NK-92 (cell line): Measurements from ENCODE around the gene RBM20.
"Not testable (repeated sequence)": the region's sequence is repeated elsewhere in the genome, so short reads cannot be mapped to it uniquely, and the experiment has no call there.

Experiments used
- DNase-seq: peaks from one replicate; lab custom pipeline; 2025; ENCODE audit not compliant: unreplicated experiment; lab: John Stamatoyannopoulos, UW

The RBM20 gene

DNA sequence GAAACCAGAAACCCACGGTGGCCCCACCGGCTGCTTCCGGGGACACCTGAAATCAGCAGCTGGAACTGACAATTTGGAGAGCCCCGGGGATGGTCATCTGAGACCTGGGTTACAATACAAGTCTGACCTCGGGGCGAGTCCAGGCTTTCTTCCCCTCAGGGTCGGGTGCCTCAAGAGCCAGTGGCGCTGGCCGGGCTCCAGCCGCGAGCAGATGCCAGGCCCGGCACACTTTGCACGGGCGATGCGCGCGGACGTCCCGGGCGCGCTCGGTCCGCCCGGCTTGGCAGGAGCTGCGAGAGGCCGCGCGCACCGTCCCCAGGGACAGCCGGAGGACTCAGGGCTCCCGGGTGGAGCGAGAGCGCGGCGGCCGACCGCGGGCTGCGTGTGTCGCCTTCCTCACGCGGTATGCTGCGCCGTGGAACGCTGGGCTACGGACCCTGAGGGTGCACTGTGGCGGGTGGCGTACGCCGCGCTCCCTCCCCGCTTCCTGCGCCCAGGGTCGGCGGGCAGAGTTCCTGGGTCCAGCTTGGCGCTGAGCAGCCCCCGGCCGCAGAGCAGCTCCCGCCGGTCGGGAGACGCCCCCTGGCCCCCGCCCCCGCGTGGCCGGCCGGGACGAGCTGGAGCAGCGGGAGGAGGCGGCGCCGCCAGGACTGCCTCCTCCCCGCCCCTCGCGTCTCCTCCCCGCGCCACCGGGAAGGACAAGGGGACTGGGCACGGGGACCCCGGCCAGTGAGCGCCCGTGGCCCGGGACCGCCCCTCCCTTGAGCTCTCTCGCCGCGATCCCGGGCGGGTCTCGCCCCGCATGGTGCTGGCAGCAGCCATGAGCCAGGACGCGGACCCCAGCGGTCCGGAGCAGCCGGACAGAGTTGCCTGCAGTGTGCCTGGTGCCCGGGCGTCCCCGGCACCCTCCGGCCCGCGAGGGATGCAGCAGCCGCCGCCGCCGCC lies at the start of gene RBM20:
RBM20 (plus strand) TSS at position 684 of the 945 bp plus-strand sequence; CDS start at position 803, 119 bp downstream.
- no peak for DNase-seq

DNA sequence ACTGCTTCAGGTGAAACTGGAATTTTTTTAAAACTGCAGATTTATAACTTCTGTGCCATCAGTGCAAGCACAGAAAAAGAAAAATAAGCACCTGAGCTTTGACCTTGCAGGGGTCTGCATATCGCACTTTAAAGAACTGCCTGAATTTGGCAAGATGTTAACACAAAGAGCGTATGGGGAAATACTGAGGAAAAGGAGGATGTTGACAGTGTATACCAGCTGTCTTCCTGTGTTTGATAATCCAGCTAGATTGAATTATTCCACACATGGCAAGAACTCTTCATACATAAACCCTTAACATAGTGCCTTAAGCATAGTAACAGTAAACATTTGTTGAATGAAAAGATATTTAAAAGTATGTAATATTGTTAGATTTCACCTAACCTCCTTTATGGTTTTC lies 46.7 kb upstream of the RBM20 start:
- DNase-seq = no peak

DNA sequence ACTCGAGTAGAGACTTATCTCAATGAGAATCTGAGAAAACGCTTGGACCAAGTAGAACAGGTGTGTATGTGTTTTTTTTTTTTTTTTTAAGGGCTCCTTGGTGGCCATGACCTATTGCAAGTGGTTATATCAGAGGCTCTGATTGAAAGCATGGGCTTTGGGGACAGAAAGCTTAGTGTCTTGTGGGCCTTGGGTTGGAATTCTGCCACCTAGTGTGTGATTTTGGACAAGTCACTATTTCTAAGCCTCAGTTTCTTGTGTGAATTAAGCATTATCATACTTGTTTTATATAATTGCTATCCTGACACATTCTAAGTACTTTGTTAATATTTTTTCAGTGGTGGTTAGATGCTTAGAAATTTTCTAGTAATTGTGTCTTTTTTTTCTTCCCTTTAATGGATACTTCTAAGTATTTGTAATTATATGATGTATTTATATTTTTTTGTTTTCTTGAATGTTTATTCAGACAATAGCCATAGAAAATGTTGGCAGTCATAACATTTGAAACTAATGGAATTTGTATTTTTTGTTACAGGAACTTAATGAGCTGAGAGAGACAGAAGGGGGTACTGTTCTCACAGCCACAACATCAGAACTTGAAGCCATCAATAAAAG lies 43.5 kb upstream of the RBM20 start:
- no peak for DNase-seq

DNA sequence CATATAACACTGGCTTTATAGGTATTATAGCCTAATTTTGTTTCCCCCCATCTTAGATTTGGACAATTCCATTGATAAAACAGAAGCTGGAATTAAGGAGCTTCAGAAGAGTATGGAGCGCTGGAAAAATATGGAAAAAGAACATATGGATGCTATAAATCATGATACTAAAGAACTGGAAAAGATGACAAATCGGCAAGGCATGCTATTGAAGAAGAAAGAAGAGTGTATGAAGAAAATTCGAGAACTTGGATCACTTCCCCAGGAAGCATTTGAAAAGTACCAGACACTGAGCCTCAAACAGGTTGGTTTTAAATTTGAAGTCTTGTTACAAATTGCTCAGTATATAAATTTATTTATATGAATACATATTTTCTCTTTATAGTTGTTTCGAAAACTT lies 42.6 kb upstream of the RBM20 start:
- no peak for DNase-seq

DNA sequence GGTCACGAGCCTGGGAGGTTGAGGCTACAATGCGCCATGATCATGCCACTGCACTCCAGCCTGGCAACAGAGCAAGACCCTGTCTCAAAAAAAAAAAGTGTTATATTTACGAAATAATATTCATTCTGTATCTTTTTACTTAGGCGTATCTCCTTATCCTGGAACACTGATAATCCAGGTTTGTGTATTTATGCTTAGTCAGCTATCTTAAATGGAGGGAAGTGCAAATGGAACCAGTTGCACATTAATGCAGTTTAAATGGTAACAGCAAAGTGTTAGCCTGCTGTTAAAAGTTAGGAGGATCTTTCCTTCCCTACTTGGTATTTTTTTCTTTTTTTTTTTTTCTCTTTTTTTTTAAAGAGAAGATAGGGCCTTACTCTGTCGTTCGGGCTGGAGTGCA lies 36.0 kb upstream of the RBM20 start:
- no peak for DNase-seq

DNA sequence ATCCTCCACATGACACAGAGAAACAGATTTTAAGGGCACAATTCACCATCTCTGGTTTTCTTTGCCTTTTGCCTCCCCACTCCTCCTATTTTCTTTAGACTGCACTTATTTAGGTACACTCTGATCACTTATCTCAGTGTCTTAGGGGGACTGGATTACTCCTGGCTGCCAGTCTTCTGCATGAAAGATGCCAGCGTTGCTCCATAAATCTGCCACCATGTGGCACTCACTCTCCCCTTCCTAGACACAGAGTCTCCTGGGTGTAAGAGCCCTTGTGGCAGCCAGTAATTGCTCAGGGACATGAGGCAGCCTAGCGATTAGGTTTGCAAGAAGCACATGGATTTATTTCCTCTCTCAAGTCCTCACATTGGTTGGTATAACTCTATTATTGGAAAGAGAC lies 34.5 kb upstream of the RBM20 start:
- DNase-seq = no peak

DNA sequence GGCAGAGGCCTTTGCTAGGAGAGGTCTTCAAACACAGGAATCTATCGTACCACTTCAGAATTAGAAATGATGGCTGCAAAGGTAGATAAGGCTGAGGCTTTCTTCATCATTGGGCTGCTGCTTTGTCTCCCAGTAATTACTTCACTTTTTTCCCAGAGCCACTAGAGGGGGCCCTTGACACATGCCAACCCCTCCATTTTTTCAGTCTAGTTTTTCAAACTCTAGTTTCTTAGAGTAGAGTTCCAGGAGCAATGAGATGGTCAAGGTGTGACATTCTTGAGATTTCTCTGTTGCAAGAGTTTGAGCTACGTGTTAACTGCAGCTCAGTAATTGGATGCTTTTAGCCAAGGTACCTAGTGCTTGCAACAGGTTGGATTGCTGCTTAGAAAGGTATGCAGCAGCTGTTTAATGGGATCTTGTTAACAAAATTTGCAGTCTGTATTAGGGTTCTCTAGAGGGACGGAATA lies 33.8 kb upstream of the RBM20 start:
- no peak for DNase-seq

DNA sequence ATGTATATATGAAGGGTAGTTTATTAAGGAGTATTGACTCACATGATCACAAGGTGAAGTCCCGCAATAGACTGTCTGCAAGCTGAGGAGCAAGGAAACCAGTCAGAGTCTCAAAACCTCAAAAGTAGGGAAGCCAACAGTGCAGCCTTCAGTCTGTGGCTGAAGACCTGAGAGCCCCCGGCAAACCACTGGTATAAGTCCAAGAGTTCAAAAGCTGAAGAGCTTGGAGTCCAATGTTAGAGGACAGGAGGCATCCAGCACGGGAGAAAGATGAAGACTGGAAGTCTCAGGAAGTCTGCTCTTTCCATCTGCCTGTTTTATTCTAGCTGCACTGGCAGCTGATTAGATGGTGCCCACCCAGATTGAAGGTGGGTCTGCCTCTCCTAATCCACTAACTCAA lies 33.4 kb upstream of the RBM20 start:
- DNase-seq = not testable (repeated sequence)

DNA sequence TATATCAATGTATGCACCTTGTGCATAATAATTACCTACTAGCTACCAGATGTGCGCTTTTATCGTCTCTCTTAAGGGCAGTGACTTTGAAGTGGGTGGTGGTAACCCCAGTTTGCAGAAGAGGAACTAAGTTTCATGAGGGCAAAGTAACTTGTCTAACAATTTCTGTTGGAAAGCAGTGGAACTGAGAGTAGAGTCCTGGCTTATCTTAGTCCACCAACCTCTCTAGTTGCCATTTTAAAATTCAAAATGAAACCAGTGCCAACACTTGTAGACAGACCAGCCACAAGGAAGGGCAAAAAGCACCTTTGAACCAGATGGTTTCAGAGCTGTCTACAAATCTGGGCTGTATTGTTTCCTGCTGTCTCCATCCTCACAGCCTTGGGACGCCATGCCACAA lies 32.0 kb upstream of the RBM20 start:
- no peak for DNase-seq

DNA sequence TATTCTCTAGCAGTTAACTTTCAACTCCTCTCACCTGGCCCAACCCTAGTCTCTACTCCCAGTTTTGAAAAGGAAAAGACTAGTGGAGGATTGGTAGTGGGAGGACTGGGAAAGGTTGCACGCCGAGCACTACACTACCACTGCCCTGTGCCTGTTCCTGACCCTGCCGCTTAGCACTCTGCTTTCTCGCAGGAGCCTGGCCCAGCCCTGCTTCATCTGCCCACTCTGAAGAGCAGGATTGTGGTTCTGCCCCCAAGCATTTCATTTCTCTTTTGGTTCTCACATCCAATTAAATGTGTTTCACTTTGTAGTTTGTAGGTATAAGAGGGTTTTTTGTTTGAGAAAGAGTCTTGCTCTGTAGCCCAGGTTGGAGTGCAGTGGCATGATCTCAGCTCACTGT lies 31.5 kb upstream of the RBM20 start:
- no peak for DNase-seq

DNA sequence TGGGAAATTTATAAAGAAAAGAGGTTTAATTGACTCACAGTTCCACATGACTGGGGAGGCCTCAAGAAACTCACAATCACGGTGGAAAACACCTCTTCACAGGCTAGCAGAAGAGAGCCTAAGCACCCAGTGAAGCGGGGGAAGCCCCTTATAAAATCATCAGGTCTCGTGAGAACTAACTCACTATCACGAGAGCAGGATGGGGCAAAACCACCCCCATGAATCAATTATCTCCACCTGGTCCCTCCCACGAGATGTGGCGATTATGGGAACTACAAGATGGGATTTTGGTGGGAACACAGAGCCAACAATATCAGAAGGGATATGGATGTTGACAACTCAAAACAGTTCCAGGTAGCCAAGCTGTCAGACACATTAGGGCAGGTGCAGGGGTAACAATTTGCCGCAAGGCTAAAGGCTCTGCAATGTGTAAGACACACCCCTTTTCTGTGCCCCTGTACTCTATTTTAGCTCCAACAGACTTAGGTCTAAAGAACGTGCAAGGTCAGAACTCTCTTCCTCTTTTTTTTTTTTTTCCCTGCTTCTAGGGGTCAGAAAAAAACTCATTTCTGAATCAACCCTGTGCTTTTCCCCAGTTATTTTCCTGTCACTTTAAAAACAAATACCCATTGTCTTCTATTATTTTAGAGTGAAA lies 30.7 kb upstream of the RBM20 start:
- no peak for DNase-seq

DNA sequence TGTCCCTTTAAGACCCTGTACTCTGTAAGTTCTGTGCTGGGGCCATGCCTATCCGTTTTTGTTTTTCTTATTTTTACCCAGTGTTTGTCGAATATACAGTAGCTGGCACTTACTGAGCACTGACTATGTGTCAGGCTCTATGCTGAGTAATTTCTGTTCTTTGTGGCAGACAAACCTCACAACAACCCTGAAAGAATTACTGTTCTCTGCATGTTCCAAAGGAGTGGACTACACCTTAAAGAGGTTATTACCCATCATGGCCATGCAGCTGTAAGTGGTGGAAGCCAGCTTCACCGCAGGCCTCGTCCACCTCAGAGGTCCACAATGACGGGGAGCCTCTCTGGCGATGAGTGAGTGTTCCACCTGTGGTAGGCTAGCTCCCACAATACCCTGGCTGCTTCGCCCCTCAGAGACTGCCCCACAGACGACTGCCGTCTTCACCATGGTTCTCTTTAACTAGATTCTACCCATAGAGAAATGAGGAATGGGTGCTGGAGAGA lies 30.1 kb upstream of the RBM20 start:
- no peak for DNase-seq

DNA sequence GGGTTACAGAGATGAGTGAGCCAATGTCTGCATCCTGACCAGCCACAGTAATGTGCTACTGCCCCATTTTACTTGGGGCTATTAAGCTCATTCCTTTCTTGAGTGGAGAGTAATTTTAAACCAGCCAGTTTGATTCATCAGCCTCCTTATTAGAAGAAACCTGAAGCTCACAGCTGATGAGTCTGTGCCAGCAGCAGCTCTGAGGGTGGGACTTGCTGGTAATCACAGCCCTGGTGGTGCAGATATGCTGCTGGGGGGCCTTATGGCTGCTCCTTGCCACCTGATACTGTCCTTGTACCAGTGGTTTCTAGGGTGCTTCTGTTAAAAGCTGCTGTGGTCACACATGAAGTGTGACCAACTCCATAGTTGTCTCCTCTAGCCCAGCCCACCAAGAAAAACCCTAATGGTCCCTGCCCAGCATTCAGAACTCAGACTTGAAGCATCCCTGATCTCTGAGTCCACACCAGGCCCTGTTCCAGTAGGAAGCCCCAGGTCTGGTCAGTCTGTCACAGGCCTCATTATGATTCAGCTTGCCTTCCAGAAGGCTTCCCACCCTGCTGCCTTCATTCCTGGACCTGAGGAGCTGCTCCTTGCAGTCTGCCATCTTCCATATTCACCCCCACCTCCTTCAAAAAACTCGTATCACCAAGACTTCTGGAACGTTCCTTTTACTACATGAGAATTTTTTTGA lies 28.9 kb upstream of the RBM20 start:
- no peak for DNase-seq

DNA sequence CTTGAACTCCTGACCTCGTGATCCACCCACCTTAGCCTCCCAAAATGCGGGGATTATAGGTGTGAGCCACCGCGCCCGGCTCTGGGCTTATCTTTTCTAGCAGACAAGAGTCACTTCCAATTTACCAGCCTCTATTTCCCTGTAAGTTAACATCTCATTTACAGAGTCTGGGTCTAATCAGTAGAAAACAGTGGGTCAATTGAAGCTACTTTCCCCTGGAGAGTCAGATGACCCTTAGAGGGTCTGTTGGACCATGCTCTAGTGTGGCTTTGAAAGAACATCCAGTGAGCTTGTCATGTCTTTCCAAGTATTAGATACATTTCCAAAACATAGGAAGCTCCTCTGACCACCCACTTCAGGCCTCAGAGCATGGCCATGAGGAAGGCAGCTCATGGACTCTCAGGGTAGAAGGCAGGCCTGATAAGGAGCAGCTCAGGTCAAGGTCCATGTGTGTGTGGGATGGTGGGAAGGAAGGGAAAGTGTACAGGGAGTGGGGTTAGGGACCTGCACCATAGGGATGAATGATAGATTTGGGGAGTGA lies 27.6 kb upstream of the RBM20 start:
- DNase-seq = no peak

DNA sequence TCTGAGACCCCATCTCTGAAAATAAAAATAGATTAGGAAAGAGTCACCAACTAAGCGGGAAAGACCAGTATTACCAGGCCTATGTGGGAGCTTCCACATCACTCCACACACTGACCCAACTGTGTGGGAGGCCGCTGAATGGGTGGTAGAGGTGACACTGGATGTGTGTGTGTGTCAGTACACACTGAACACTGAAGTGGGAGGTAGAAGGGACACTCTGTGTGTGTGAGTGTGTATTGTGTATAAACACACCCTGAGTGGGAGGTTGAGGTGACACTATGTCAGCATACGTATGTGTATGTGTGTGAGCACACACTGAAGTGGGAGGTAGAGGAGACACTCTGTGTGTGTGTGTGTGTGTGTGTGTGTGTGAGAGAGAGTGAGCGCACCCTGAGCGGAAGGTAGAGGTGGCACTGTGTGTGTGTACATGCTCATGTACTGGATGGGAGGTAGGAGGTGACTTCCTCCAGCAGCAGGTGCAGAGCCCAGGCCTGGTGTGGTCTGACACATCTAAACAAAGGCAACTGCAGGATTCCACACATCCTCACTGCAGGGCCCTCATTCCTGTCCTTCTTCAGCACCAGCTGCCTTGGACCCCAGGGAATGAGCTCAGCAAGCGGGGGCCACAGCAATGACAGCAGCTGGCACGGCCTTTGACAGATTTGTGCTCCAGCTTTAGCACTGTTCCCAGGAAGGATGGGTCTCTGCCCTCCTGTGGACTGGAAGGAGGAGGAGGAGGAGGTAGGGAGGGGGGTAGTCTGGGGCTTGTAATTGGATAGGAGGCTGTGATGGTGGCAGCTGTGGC lies 26.5 kb upstream of the RBM20 start:
- DNase-seq = no peak

DNA sequence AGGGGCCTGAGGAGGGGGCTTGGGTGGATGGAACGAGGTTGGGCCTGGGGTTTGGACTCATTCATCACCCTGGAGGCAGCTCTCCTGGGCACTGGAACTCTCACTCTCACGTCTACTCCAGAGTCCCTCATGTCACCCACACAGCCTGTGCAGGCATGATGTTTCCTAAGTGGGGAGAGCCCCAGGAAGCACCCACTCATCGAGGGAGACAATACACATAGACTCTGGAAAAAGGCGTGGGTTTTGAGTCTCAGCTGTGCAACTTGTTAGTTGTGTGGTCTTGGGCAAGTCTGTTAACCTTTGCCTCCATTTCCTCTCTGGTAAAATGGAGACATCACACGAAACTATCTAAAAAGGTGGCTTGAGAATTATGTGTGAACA lies 25.9 kb upstream of the RBM20 start:
- DNase-seq = no peak

DNA sequence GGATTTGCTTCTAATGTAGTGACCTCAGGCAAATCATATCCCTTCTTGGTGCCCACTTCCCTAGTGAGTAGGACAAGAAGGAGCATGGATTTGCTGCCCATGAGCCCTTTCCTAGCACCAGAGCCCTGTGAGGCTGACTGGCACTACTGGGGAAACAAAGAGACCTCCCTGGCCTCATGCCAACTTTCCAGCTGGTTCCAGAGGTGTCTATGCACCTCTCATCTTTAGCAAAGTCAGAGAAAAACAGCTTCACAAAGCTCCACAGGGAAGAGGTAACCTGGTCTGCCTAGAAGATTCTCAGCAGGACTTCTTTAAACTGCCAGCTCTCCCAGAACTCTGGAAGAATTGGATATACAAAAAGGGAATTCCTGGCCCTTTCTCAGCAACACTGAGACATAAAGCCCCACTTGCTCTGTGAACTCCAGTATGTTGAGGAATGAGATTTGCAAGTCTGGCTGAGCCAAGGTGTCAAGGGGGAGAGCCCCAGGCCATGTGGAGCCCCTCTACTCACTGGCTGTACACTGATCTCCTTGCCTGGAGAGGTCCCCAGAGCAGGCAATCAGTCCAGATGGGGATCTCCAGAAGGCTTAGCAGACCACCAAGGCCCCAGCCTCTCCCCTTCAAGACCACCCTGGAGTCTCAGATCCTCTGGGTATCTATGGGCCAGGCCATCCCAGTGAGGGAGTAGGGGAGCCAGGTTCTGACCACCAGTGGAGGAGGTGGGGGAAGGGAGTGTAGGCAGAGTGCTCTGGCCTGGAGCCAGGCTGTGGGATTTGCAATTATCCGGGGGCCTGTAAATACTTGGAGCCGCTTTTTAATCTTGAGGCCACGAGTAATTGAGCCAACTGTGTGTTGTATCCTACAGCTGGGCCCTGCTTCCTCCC lies 24.4 kb upstream of the RBM20 start:
- no peak for DNase-seq

DNA sequence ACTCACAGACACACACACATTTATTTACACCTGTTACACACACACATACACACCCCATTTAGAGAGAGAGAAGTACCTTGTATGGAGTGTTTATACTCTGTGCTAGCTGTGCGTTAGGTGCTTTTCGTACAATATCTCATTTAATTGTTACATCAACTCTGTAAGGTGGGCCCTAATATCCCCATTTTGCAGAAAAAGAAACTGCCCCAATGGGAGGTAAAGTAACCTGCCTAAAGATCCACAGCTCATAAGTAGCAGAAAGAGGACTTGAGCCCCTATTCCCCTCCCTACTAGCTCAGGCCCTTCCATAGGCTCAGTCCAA lies 23.8 kb upstream of the RBM20 start:
- DNase-seq = no peak

DNA sequence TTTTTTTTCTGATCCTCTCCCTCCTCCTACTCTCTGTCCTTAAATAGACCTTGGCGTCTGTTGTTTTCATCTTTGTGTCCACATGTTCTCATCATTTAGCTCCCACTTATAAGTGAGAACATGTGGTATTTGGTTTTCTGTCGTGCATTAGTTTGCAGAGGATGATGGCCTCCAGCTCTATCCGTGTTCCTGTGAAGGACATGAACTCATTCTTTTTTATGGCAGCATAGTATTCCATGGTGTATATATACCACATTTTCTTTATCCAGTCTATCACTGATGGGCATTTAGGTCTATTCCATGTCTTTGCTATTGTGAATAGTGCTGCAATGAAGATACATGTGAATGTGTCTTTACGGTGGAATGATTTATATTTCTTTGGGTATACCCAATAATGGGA lies 20.8 kb upstream of the RBM20 start:
- DNase-seq = not testable (repeated sequence)
